A549 (cell line): Measurements from ENCODE around the gene TBC1D32.

Source experiments
- BHLHE40 ChIP-seq: IDR thresholded peaks from 2 replicates; pipeline ENCODE4 v1.6.1; 2012; ENCODE audit warnings: low read depth, low read length, inconsistent platforms
- CHD4 ChIP-seq: fragments of 200-600 bp; sonication (generic); IDR thresholded peaks from 2 replicates; pipeline ENCODE4 v1.6.1; 2016; ENCODE audit warnings: antibody characterized with exemption, mild to moderate bottlenecking, borderline replicate concordance
- CTCF ChIP-seq: fragments of >200 bp; sonication (Bioruptor Twin); formaldehyde crosslinking; IDR thresholded peaks from 3 replicates; pipeline ENCODE4 v1.5.1; 2016
- POLR2A ChIP-seq: IDR thresholded peaks from 2 replicates; pipeline ENCODE4 v1.6.1; 2012; ENCODE audit warnings: mild to moderate bottlenecking, low read length
- REST ChIP-seq: fragments of 200-600 bp; sonication (generic); IDR thresholded peaks from 2 replicates; pipeline ENCODE4 v1.6.1; 2016; ENCODE audit warnings: antibody characterized with exemption, mild to moderate bottlenecking, moderate library complexity
- ZNF302 ChIP-seq: fragments of 250-450 bp; sonication (Bioruptor Pico); IDR thresholded peaks from 2 replicates; pipeline ENCODE4 v1.9.0; 2021; ENCODE audit warnings: inconsistent platforms, mild to moderate bottlenecking, moderate library complexity
- TF ChIP-seq, protein P1 (sequence below): fragments of 150-350 bp; IDR thresholded peaks from 2 replicates; pipeline ENCODE4 v1.6.1; 2014; ENCODE audit warnings: low read depth, mild to moderate bottlenecking, low read length

- TF ChIP-seq POLR2A, result no peak
- TF ChIP-seq CHD4, result no peak
- peak; percentile 57 for TF ChIP-seq CTCF
- TF ChIP-seq, protein P1, sequence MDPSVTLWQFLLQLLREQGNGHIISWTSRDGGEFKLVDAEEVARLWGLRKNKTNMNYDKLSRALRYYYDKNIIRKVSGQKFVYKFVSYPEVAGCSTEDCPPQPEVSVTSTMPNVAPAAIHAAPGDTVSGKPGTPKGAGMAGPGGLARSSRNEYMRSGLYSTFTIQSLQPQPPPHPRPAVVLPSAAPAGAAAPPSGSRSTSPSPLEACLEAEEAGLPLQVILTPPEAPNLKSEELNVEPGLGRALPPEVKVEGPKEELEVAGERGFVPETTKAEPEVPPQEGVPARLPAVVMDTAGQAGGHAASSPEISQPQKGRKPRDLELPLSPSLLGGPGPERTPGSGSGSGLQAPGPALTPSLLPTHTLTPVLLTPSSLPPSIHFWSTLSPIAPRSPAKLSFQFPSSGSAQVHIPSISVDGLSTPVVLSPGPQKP, result no peak
- TF ChIP-seq ZNF302 (CRISPR knock-in tag), result no peak
- TF ChIP-seq BHLHE40, result no peak
- TF ChIP-seq REST, result no peak
Observed at GRCh38 chr6:121305957-121306607, 28.2 kb downstream of the TBC1D32 start.
